Stimulated activated CD8-positive, alpha-beta memory T cell treated with anti-CD3 and anti-CD28 coated beads, Interleukin-7, amount 100 ng/mL, for 1 hour (primary cell): ENCODE results near the gene GPC1.
"Not testable (repeated sequence)": the region's sequence is repeated elsewhere in the genome, so short reads cannot be mapped to it uniquely, and the experiment has no call there.

ENCODE experiments used
- DNase-seq, 2 donors: peaks; one replicate each; pipeline ENCODE4 v3.0.0-alpha.2; 2020; ENCODE audit warnings: low read depth in 2 of 2

GPC1 gene

DNA sequence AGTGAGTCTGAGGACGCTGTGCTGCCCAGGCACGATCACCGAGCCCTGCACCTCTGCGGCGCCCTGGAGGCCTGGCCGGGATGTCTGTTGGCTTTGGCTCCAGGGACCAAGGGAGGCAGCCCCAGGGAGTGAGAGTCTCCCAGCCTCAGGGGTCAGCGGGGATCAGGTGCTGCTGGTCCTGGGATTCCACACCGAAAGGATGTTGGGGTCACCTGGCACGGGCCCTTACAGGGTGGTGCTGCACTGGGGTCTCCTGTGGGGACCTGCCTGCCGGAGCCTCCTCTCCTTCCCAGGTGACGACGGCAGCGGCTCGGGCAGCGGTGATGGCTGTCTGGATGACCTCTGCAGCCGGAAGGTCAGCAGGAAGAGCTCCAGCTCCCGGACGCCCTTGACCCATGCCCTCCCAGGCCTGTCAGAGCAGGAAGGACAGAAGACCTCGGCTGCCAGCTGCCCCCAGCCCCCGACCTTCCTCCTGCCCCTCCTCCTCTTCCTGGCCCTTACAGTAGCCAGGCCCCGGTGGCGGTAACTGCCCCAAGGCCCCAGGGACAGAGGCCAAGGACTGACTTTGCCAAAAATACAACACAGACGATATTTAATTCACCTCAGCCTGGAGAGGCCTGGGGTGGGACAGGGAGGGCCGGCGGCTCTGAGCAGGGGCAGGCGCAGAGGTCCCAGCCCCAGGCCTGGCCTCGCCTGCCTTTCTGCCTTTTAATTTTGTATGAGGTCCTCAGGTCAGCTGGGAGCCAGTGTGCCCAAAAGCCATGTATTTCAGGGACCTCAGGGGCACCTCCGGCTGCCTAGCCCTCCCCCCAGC, 30.5 kb downstream of the GPC1 start:
- DNase-seq, result no peak

DNA sequence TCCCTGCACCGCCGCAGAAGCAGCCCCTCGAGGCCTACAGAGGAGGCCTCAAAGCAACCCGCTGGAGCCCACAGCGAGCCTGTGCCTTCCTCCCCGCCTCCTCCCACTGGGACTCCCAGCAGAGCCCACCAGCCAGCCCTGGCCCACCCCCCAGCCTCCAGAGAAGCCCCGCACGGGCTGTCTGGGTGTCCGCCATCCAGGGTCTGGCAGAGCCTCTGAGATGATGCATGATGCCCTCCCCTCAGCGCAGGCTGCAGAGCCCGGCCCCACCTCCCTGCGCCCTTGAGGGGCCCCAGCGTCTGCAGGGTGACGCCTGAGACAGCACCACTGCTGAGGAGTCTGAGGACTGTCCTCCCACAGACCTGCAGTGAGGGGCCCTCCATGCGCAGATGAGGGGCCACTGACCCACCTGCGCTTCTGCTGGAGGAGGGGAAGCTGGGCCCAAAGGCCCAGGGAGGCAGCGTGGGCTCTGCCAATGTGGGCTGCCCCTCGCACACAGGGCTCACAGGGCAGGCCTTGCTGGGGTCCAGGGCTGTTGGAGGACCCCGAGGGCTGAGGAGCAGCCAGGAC, 31.2 kb downstream of the GPC1 start:
- no peak for DNase-seq

DNA sequence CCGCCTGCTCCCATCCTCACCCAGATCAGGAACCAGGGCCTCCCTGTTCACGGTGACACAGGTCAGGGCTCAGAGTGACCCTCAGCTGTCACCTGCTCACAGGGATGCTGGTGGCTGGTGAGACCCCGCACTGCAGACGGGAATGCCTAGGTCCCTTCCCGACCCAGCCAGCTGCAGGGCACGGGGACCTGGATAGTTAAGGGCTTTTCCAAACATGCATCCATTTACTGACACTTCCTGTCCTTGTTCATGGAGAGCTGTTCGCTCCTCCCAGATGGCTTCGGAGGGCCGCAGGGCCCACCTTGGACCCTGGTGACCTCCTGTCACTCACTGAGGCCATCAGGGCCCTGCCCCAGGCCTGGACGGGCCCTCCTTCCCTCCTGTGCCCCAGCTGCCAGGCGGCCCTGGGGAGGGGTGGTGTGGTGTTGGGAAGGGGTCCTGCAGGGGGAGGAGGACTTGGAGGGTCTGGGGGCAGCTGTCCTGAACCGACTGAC, 31.7 kb downstream of the GPC1 start:
- no peak for DNase-seq

DNA sequence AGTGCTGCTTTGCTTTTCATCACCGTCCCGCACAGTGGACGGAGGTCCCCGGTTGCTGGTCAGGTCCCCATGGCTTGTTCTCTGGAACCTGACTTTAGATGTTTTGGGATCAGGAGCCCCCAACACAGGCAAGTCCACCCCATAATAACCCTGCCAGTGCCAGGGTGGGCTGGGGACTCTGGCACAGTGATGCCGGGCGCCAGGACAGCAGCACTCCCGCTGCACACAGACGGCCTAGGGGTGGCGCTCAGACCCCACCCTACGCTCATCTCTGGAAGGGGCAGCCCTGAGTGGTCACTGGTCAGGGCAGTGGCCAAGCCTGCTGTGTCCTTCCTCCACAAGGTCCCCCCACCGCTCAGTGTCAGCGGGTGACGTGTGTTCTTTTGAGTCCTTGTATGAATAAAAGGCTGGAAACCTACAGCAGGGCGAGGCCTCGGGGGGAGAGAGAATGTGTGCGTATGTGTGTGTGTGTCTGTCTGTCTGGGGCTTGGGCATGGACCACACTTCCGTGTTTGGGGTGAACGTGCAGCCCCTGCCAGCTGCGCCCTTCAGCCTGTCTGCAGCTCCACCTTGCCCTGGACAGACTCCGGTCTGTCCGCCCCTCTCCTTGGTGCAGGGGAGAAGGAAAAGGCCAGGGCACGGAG, 32.3 kb downstream of the GPC1 start:
- DNase-seq, result no peak

DNA sequence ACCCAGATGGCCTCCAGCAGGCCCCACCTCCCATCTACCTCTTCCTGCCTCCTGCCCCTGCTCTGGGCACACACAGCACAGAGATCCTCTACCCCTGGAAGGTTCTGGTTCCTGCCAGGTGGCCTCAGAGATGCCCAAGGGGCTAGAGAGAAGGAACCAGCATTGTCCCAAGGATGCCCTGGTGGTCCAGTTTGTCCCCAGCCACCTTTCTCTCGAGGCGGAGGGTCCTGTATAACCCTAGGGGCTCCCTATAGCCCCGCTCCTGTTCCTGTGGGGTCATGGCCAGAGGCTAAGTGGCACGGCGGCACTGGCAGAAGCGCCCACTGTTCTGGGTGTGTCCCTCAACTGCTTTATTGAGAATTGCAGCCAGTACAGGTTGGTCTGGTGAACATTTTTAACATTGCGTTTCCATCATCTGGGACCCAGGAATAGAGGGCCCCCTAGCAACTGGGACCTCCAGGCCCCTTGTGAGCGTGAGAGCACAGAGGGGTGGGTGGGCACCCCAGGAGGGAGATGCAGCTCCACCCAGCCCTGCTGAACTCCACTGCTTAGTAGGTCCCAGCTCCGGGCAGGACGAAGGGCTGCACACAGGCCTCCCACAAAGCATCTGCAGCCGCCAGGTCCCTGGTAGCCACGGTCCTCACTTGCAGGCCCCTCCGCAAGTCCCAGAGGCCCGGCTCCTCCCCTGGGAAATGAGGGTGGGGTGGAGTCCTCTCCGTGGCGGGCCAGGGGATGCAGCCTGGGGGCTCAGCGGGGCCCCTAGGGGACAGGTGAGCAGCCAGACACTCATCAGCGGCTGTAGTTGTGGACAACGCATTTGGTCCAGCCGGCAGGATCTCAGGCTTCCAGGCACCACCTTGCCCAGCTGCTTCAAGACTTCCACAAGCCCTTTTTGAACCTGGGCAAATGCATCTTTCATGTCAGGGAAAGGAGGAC, 33.1 kb downstream of the GPC1 start:
- no peak for DNase-seq

DNA sequence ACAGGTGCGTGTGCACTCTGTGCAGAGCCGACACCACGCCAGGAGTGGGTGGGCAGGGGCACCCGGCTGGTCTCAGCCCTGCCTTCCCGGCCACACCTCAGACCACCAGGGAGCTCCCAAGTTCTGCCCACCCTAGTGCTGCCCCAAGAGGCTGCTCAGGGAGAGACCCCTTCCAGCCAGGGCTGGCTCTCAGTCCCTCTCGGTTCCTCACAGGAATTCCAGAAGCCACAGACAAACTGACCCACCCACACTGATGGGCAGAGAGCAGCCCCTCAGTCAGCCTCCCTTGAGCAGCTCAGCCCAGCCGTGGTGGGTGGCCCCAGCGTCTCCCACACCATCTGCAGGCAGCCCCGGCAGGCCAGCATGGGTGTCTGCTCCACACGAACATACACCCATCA, 33.8 kb downstream of the GPC1 start:
- no peak for DNase-seq

DNA sequence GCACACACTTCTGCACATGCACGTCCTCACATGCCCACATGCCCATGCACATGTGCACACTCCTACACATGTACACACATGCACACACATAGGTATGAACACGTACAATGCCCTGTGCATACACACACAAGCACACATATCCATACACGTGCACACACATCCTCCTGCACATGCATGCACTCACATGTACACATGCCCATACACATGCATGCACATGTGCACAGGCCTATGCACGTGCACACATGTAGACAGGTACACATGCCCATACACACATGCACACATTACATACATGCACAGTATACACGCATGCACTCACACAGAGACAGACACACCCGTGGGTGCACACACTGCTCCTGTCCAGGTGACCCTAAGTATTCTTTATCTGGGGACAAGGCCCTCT, 34.3 kb downstream of the GPC1 start:
- no peak for DNase-seq

DNA sequence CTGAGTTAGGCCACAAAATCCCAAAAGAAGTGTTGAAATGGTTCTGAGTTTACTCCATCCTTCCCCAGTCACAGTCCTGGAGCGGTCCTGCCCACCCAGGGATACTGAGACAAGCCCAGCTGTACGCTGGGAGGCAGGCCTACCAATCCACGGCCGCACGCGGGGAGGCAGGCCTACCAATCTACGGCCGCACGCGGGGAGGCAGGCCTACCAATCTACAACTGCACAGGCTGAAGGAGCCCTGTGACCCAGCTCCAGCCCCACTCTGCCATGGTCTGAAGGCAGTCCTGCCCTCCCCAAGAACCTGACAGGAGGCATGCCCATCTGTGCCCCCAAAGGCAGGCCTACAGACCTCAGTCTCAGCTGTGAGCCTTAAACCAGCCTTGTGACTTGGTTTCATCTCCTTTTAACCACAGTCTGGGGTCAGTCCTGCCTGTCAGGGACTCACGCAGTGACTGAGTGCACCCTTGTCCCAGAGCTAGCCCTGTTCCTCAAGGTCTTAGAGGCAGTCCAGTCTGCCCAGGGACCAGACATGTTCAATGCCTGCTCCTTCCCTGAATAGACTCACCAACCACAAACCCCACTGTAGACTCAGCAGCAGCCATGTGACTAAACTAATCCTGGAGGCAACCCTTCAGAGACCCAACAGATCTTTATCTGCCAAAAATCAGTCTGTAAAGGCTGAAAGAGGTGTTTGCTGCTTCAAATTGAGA, 36.8 kb downstream of the GPC1 start:
- no peak for DNase-seq

DNA sequence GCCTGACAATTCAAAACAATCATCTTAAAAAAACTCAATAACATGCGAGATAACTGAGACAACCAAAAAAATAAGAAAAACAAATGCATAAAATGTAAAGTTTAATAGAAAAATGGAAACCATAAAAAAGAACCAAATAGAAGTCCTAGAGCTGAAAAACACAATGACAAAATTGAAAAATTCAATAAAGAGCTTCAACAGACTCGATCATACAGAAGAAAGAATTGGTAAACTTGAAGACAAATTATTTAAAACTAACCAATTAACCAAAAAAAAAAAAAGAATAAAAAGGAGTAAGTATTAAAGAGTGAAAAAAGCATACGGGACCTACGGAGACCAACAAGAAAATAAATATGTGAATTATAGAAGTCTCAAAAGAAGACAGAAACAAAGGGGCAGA, 37.7 kb downstream of the GPC1 start:
- DNase-seq, result no peak

DNA sequence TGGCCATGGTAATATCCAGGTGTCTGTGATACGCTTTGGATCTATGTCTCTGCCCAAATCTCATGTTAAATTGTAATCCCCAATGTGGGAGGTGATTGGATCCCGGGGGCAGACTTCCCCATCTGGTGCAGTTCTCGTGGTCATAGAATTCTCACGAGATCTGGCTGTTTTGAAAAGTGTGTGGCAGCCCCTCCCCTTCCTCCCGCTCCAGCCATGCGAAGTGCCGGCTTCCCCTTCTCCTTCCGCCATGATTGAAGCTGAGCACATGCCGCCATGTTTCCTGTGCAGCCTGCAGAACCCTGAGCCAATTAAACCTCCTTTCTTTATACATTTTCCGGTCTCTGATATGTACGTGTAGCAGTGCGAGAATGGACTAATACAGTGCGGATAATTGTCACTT, 42.5 kb downstream of the GPC1 start:
- DNase-seq, result no peak

DNA sequence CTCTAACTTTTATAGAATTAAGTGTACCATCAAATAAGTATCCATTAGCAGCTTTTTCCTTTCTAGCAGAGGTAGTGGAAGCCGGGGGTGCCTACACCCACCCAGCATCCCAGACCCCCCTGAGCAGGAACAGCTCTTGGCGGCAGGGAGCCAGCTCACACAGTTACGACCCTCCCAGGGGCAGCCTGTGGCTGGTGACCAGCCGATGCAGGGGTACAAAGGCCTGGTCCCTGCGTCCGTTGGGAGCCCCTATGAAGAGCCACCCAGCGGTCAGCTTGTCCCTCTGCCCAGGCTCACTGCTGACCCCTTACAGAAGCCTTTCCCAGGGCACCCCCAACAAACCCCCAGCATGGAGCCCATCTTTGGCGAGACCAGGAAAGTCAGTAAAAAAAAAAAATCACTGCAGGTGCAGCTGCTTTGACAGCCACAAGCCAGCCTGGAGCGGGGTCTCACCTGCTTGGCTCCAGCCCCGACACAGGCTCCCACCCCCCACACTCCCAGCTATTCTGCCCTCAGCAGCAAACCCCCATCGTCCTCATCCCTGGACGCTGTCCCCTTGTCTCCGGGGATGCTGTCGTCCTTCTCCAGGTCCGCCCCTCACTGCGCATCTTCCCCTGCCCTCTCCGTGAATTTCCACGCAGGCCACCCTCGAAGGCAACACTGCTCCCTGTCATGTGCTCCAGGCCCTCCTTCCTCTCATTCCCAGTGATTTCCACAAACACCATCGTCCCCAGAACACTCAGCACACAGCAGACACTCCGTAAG, 43.1 kb downstream of the GPC1 start:
- no peak for DNase-seq

DNA sequence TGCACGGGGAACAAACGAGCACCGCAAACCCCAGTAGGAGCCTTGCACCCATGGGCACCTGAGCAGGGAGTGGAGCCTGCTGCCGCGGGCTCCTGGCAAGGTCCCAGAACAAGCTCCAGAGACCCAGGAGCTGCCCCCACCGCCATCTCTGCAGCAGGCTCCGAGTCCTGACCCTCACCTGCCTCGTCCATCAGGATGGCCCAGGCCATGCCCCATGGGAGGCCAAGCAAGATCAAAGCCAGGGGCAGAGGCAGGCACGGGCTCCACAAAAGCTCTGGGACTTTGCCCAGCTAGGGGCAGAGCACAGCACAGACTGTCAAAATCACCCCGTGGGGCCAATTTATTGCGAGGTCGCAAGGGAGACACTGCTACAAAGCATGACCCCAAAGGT, 43.6 kb downstream of the GPC1 start:
- DNase-seq, result no peak

DNA sequence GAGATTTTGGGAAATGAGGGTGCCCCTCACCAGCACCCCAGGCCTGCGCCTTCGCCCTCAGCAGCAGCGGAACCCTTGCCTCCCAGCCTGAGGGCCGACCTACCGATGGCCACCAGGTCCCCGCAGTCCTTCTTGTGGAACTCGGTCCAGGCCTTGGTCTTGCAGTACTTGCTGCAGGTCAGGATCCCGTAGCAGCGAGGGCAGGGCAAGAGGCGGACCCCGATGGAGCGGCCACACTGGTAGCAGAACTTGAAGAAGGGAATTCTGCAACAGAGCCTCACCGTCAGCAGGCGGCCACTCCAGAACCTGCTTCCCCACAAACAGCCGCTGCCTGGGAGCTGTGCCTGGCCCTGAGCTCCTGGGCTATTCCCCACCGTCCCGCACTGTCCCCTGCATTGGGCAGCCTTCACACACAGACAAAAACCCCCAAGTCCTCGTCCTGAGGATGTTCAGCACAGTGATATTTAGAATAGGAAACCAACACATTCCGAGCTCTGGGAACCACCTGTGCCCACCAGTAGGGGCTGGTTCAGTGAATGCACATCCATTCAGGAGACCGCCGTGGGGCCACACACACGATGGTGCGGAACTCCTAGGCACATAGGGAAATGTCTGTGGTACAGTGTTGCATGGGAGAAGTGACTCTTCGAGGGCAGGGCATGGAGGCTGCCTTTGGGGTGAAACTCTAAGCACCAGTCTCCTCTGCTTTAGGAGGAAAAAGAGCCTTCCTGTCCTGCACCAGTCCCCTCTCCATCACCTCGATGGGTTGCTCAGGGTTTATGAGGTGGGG, 45.6 kb downstream of the GPC1 start:
- no peak for DNase-seq

DNA sequence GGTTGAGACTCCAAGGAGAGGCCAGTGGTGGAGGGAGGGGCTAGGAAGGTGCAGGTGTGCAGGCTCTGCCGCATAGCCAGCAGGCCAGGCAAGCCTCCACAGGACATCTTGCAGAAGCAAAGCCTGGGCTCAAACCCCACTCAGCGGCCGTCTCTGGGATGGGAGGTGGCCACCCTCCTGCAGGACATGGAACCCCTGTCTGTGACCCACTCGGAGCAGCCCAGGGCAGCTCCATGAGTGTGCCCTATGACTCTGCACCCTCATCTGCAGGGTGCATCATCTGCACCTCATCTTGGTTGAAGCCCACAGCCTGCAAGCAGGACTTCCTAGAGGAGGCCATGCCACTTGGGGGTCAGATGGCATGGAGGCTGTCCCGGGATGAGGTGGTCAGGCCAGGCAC, 46.3 kb downstream of the GPC1 start:
- no peak for DNase-seq

DNA sequence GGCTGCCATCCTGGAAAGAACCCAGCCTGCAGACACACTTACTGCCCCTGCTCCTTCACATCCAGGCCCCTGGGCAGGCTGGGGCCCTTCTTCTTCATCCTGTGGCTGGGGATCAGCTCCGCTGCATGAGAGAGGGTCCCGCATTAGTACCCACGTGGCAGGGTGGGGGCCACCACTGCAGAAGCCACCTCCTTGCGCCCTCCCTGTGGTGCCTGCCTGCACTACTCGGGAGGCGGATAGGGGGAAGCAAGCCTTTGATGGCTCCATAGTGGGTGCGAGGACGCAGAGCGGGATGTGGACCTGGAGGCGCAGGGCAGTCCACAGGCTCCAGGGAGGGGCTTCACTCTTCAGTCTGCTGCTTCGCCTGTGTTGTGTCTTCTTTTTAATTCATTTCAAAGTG, 46.7 kb downstream of the GPC1 start:
- DNase-seq, result no peak

DNA sequence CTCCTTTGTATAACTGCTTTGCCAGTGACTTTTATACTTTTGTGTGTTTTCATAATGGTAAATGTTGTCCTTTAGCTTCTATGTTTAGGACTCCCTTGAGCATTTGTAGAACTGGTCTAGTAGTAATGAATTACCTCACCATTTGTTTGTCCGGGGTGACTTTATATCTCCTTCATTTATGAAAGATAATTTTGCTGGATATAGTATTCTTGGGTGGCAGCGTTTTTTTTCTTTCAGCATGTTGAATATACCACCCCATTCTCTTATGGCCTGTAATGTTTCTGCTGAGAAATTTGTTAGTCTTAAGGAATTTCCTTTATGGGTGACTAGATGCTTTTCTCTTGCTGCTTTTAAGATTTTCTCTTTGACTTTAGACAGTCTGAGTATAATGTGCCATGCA, 56.0 kb downstream of the GPC1 start:
- DNase-seq, result no peak

DNA sequence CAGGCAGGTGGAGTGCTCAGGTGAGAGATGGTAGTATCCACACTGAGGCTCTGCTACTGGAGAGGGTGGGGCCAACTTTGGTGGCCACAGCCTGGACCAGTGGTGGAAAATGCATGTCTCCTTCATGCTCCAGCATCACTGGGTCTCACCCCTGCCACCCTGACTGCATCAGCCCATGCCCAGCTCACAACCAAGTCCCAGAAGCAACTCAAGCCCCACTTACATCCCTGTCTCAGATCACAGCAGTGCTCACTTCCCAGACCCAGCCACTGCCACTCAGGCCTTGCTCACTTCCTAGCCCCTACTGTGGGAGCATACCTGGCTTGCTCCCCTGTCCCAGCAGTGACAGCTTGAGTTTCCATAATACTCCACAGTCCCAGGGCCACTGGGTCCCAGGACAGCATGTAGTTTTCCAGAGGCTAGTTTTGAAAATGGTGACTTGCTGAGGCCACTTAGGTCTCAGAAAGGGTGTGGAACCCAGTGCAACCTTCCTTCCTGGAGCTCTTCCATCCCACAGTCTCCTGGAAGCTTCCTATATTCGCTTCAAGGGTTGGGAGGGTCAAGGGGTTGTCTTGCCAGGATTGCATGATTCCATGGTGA, 58.8 kb downstream of the GPC1 start:
- DNase-seq, result no peak

DNA sequence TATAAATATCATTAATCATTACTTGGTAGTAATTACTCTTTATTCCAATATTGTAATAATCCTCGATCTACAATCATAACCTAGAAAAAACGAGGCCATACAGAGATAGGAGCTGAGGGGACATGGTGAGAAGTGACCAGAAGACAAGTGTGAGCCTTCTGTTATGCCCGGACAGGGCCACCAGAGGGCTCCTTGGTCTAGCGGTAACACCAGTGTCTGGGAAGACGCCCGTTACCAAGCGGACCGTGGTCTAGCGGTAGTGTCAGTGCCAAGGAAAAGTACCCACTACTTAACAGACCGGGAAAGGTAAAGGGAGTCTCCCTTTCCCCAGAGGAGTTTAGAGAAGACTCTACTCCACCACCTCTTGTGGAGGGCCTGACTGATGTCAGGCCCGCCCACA, 59.5 kb downstream of the GPC1 start:
- DNase-seq, result not testable (repeated sequence)

DNA sequence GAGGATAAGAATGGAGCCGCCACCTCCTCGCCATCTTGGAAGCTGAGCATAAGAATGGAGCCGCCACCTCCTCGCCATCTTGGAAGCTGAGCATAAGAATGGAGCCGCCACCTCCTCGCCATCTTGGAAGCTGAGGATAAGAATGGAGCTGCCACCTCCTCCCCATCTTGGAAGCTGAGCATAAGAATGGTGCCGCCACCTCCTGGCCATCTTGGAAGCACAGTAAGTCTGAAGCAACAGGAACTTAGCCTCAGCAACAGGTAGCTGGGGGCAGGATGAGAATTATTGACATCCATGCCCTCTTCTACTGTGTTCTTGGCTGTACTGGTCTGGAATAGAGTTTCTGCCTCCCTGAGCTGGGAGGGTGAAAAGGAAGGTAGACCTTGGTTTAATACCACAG, 61.6 kb downstream of the GPC1 start:
- not testable (repeated sequence) for DNase-seq
